Endothelial cell of umbilical vein (primary cell): ENCODE results near the gene BRAT1. TPM values are rescaled to one million over a fixed set of nuclear protein-coding genes. Genes with fewer than 3 reads are reported as not detected.

Experiments
- BruUV-seq: library from RNA; stranded (reverse); fragments of 400-500 nt; replicated peaks from 2 replicates; lab custom pipeline; 2021; lab: Mats Ljungman, UMichigan
- CTCF ChIA-PET: fragments of 300-600, 350-600 bp; sonication (Branson Sonifier 250); formaldehyde crosslinking; loops from one replicate; lab custom pipeline; 2021; ENCODE audit warnings: antibody characterized with exemption, inconsistent platforms; lab: Charles Lee
- POLR2A ChIA-PET: fragments of 300-600, 350-600 bp; sonication (Branson Sonifier 250); formaldehyde crosslinking; loops from one replicate; lab custom pipeline; 2021; ENCODE audit warnings: antibody characterized with exemption, inconsistent platforms; lab: Charles Lee
- DNase-seq: peaks from one replicate; pipeline ENCODE4 v3.0.0-alpha.2; 2011; ENCODE audit warnings: low read depth, low spot score
- FAIRE-seq: peaks from 2 replicates; lab custom pipeline; 2011; peaks lifted over from hg19 to GRCh38; lab: Jason Lieb, UNC
- H2AFZ ChIP-seq: 2 replicates; pipeline ENCODE4 v1.6.0; 2012; ENCODE audit warnings: low read depth, low read length, control low read depth, inconsistent platforms
- H3K27ac ChIP-seq: 2 replicates; pipeline ENCODE4 v1.5.1; 2011; ENCODE audit warnings: low read depth, mild to moderate bottlenecking, control low read depth, low read length, moderate library complexity; ENCODE audit not compliant: insufficient read depth
- H3K27me3 ChIP-seq, 2 experiments: 2 replicates each; pipeline versions ENCODE4 v1.6.0 to v1.6.1; 2011; ENCODE audit warnings: low read length in 2 of 2, mixed read lengths in 1 of 2; ENCODE audit not compliant: control insufficient read depth in 2 of 2, insufficient read depth in 2 of 2
- H3K36me3 ChIP-seq, 2 experiments: 2 replicates in 1 of 2; 3 replicates in 1 of 2; pipeline ENCODE4 v1.5.1; 2011; ENCODE audit warnings: low read length in 2 of 2, mild to moderate bottlenecking in 1 of 2, moderate library complexity in 1 of 2; ENCODE audit not compliant: control insufficient read depth in 2 of 2, insufficient read depth in 2 of 2; ENCODE audit errors: extremely low read depth in 1 of 2
- H3K4me1 ChIP-seq: 3 replicates; pipeline ENCODE4 v1.5.1; 2011; ENCODE audit warnings: mild to moderate bottlenecking, low read length; ENCODE audit not compliant: control insufficient read depth, insufficient read depth; ENCODE audit errors: extremely low read depth
- H3K4me2 ChIP-seq: 2 replicates; pipeline ENCODE4 v1.6.1; 2011; ENCODE audit warnings: low read length, control low read depth, mixed read lengths; ENCODE audit not compliant: insufficient read depth
- H3K4me3 ChIP-seq, 3 experiments: fragments of 200-600 bp in 1 of 3; sonication (generic), shearing (Covaris generic) in 1 of 3; replicated peaks in 1 of 3; 2 replicates each; pipeline ENCODE4 v1.5.1; 2011 to 2016; ENCODE audit warnings: control low read depth in 3 of 3, low read length in 3 of 3, mild to moderate bottlenecking in 2 of 3, inconsistent platforms in 1 of 3, low read depth in 1 of 3, moderate library complexity in 1 of 3; ENCODE audit not compliant: insufficient read depth in 1 of 3
- H3K79me2 ChIP-seq: 2 replicates; pipeline ENCODE4 v1.6.0; 2012; ENCODE audit warnings: low read length, inconsistent platforms; ENCODE audit not compliant: control insufficient read depth, insufficient read depth
- H3K9ac ChIP-seq: replicated peaks from 2 replicates; pipeline ENCODE3; 2011; ENCODE audit warnings: low read length, control low read depth; ENCODE audit not compliant: insufficient read depth; ENCODE audit errors: extremely low read depth
- H3K9me1 ChIP-seq: replicated peaks from 3 replicates; pipeline ENCODE4 v1.6.0; 2011; ENCODE audit warnings: mild to moderate bottlenecking, low read length; ENCODE audit not compliant: control insufficient read depth, insufficient read depth; ENCODE audit errors: extremely low read depth
- H3K9me3 ChIP-seq: replicated peaks from 2 replicates; pipeline ENCODE4 v1.5.1; 2012; ENCODE audit warnings: low read length, inconsistent platforms; ENCODE audit not compliant: control insufficient read depth, insufficient read depth
- H4K20me1 ChIP-seq: replicated peaks from 2 replicates; pipeline ENCODE3; 2011; ENCODE audit warnings: mild to moderate bottlenecking, low read length; ENCODE audit not compliant: control insufficient read depth, insufficient read depth; ENCODE audit errors: extremely low read depth
- CTCF ChIP-seq, 2 donors: IDR thresholded peaks; 1 replicate in 1 of 2; 2 replicates in 1 of 2; pipeline ENCODE4 v1.5.1; 2011; ENCODE audit warnings: low read length in 2 of 2, mild to moderate bottlenecking in 2 of 2, moderate library complexity in 2 of 2, control low read depth in 1 of 2, inconsistent platforms in 1 of 2, low read depth in 1 of 2; ENCODE audit not compliant: insufficient read depth in 1 of 2; ENCODE audit errors: extremely low read depth in 1 of 2
- EZH2 ChIP-seq: IDR thresholded peaks from 2 replicates; pipeline ENCODE4 v1.6.1; 2012; ENCODE audit warnings: borderline replicate concordance, low read depth, mild to moderate bottlenecking, moderate library complexity, low read length, inconsistent platforms; ENCODE audit not compliant: severe bottlenecking
- FOS ChIP-seq: IDR thresholded peaks from 2 replicates; pipeline ENCODE4 v1.6.1; 2011; ENCODE audit warnings: mild to moderate bottlenecking, low read length, moderate library complexity, borderline replicate concordance; ENCODE audit not compliant: insufficient read depth
- GATA2 ChIP-seq: IDR thresholded peaks from 2 replicates; pipeline ENCODE4 v1.7.0; 2011; ENCODE audit warnings: low read depth, mild to moderate bottlenecking, moderate library complexity, mixed read lengths, low read length; ENCODE audit not compliant: insufficient read length, insufficient read depth
- JUN ChIP-seq: IDR thresholded peaks from 2 replicates; pipeline ENCODE4 v1.6.1; 2011; ENCODE audit warnings: borderline replicate concordance, low read depth; ENCODE audit not compliant: insufficient read length, insufficient read depth
- MAX ChIP-seq: IDR thresholded peaks from 2 replicates; pipeline ENCODE4 v1.6.1; 2011; ENCODE audit not compliant: insufficient read depth, insufficient read length
- MYC ChIP-seq: IDR thresholded peaks from one replicate; pipeline ENCODE4 v1.6.1; 2011; ENCODE audit warnings: mild to moderate bottlenecking, low read depth, low read length
- POLR2A ChIP-seq: IDR thresholded peaks from 2 replicates; pipeline ENCODE4 v1.6.1; 2012; ENCODE audit warnings: low read depth, mild to moderate bottlenecking, control low read depth, low read length
- POLR2AphosphoS5 ChIP-seq: IDR thresholded peaks from 2 replicates; pipeline ENCODE4 v1.6.1; 2012; ENCODE audit warnings: low read depth, mild to moderate bottlenecking, control low read depth, low read length, moderate library complexity; ENCODE audit not compliant: insufficient read depth
- dilution Hi-C: fragments of 300-500 bp; cut with MboI; formaldehyde crosslinking; loops from one replicate; pipeline ENCODE4 v1.15.0; 2019; ENCODE audit warnings: low sequenced_read_pairs; ENCODE audit not compliant: extremely low pct_ligation_motif_present
- intact Hi-C: fragments of 100-400 bp; cut with micrococcal nuclease; formaldehyde crosslinking; loops from one replicate; pipeline ENCODE4 v1.10.0; 2022
- polyA plus RNA-seq, 4 experiments: library from polyadenylated mRNA; depleted of rRNA in 3 of 4; stranded (reverse) in 3 of 4; unstranded in 1 of 4; fragments of >200 nt; gene quantifications; 2 replicates each; pipeline versions ENCODE4 v1.2.1 to v1.2.3, GENCODE V29; 2011 to 2012; ENCODE audit warnings: missing spikeins in 1 of 4
- total RNA-seq: library from RNA; stranded (reverse); gene quantifications from 2 replicates; pipeline ENCODE4 v1.2.3, GENCODE V29; 2021

BRAT1 gene
- total and polyA plus RNA-seq, 2 donors (not counting 3 experiments of a cell fraction or from before 2014, with no cell fraction given): 31.1 to 31.6 TPM

- POLR2A ChIA-PET: no interaction called here
- Histone ChIP-seq H3K4me3 (no peak overlapping the region), H3K27me3 (no peaks in the 10 kb centered on the region), H3K79me2 (no peaks in the 10 kb centered on the region), H3K27ac (no peak overlapping the region), H3K9ac (no peak overlapping the region), H4K20me1 (no peaks in the 10 kb centered on the region), H3K4me1 (no peaks in the 10 kb centered on the region), H3K9me3 (no peaks in the 10 kb centered on the region), H3K9me1 (no peaks in the 10 kb centered on the region), H3K36me3 (no peaks in the 10 kb centered on the region), H2AFZ (no peak overlapping the region), H3K4me2 (no peak overlapping the region)
- dilution Hi-C loops: no loop called here
- intact Hi-C loops: no loop called here
- DNase-seq (no peak), FAIRE-seq (no peak)
- CTCF ChIA-PET: interaction anchor here (1.2 kb wide), 1 partner anchor 51 kb away, joined by 4 read pairs; no protein-coding TSS in a partner anchor
- BruUV-seq: no TSS peak
- TF ChIP-seq POLR2AphosphoS5: no peak
- no peak for TF ChIP-seq MYC
- TF ChIP-seq CTCF (IDR thresholded peaks at IDR 0.05; ENCODE audit: extremely low read depth in 1 of 2, insufficient read depth in 1 of 2, low read depth in 1 of 2, low read length in 2 of 2): no peak
- TF ChIP-seq GATA2: no peak
- no peak for TF ChIP-seq MAX
- no peak for TF ChIP-seq POLR2A
- no peak for TF ChIP-seq EZH2
- TF ChIP-seq JUN: no peak
- no peak for TF ChIP-seq FOS
Measured at GRCh38 chr7:2502647-2502966, 52.7 kb downstream of the BRAT1 start.
